GM12874 (cell line): Measurements from ENCODE around the gene UBE2J2.

Source experiments
- CTCF ChIP-seq: IDR thresholded peaks from 2 replicates; pipeline ENCODE4 v1.5.1; 2011; ENCODE audit warnings: low read depth, mild to moderate bottlenecking, control low read depth, low read length, moderate library complexity; ENCODE audit not compliant: insufficient read depth

The UBE2J2 gene

DNA sequence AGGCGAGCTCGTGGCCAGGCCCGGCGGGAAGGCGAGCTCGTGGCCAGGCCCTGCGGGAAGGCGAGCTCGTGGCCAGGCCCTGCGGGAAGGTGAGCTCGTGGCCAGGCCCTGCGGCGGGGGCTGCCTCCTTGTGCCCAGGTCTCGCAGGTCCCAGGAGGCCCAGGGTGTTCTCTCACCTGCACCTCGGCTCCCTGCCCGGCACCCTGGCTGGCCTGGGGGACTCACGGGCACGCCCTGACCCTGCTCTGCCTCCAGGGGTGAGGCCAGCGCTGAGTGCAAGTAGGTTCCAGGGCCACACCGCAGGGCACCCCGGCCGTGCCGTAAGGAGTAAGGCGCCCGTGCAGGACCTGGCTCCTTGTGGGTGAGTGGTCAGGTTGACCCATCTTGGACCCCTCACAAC lies 46.3 kb downstream of the UBE2J2 start:
- TF ChIP-seq CTCF = no peak

GRCh38 chr1:1226566-1227362 lies 46.9 kb downstream of the UBE2J2 start:
- no peak for TF ChIP-seq CTCF

DNA sequence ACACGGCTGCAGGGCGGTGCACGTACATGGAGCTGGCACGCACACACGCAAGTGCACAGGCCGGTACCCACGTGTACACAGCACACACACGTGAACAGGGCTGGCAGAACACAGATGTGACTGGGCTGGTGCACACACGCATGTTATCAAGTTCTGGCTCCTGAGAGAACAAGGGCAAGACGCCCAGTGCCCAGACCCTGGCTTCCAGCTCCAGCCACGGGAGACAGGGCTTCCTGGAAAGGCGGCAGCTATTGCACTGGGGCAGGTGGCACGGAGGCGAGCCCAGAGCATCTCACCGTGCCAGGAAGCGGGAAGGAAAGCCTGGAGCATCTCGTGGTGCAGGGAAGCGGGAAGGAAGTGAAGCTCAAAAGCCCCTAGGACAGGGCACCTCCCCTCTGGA lies 47.7 kb downstream of the UBE2J2 start:
- no peak for TF ChIP-seq CTCF

DNA sequence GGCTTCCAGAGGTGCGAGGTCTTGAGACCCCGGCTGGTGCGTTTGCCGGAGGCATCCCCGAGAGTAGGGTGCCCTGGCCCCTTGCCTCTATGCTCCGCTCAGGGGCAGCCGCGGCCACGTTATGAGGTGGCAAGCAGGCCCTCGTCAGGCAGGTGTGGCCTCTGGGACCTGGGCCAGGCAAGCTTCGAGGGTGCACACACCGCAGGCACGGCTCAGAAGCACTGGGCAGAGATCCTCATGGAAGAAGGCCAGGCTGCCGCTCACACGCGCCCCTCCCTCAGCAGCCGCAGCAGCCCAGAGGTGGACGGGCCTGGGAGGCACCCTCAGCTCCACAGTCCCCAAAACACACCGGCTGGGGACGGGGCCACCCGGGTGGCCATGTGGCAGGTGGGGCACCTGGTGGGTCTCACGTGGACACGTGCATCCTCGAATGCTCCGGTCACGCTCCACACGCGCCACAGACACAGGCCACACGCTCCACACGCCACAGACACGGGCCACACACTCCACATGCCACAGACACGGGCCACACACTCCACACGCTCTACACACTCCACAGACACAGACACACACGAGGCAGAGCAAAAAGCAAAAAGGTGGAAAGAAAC lies 48.3 kb downstream of the UBE2J2 start:
- no peak for TF ChIP-seq CTCF

DNA sequence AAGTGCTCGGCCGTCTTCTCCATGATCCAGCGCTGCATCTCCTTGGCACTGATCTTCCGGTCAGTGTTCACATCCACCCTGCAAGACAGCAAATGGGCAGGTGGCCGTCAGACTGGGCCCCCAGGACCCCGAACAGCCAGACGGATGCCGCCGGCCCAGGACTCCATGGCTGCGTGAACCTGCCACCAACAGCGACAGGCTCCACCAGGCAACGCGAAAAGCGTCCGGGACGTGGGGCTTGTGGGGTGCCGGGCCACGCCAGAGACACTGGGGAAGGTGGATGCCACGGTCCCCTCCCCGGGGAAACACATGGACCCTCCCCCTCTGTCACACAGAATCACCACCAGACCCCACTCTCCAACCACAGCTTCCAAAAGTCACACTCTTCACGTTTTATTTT lies 49.8 kb downstream of the UBE2J2 start:
- TF ChIP-seq CTCF = no peak

DNA sequence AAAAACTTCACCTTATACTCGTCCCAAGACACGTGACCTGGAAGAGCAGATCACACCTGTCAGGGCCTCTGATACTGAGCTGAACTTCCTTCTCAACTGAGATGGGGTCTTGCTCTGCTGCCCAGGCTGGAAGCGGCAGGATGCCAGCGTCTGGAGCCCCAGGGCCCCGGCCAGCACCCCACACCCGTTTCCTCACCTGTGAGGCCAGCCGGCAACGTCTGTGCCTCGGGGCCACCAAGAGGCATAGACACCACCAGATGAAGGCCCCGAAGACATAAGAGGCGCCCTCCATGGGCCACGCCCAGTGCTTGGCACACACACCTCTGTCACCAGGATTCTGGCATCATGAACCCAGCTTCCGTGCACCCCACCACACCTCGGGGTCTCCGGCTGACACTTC lies 50.3 kb downstream of the UBE2J2 start:
- no peak for TF ChIP-seq CTCF

- no peak for TF ChIP-seq CTCF
These were observed 51.0 kb downstream of the UBE2J2 start for GRCh38 chr1:1222575-1223225.
